OCI-M2 (cell line): ENCODE data around the gene APEH.
"Not testable (repeated sequence)": the region's sequence is repeated elsewhere in the genome, so short reads cannot be mapped to it uniquely, and the experiment has no call there.

Source experiments
- DNase-seq: peaks from one replicate; lab custom pipeline; 2025; ENCODE audit not compliant: unreplicated experiment; lab: John Stamatoyannopoulos, UW

Gene APEH

DNA sequence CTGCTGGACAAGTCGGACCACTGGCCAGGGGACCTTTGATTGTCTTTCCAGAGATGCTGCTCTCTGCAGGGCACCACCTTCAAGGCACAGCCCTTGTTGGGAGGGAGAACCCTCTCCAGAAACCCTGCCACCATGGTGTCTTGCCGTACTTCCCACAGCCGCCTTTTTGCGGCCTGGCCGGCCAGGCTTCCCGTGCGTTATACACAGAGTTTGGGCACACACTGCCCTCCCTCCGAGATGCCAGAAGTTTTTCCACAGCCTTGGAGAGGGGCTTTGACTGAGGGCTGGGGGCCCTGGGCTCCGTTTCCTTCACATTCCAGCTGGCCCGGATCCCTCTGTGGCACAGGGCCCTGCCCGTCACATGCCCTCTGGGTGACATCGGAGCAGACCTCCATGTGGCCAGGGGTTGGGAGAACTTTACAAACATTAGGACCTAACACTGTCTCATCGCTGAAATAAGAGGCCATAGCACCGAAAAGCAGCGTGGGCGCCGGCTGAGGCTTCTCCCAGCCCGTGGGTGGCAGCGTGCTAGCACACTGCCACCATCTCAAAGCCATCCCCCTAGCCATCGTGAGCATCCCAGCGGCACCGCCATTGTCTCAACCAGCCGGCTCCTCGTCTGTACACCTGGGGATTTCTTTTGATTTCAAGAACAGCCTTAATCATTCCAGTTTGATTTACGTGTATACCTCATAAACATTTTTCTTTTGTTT lies 6.3 kb upstream of the APEH start:
- no peak for DNase-seq

- no peak for DNase-seq
These were observed 5.7 kb upstream of the APEH start for GRCh38 chr3:49668414-49668797.

GRCh38 chr3:49668861-49669260 lies 5.3 kb upstream of the APEH start:
- no peak for DNase-seq

- no peak for DNase-seq
These were observed 4.8 kb upstream of the APEH start for GRCh38 chr3:49669352-49669751.

DNA sequence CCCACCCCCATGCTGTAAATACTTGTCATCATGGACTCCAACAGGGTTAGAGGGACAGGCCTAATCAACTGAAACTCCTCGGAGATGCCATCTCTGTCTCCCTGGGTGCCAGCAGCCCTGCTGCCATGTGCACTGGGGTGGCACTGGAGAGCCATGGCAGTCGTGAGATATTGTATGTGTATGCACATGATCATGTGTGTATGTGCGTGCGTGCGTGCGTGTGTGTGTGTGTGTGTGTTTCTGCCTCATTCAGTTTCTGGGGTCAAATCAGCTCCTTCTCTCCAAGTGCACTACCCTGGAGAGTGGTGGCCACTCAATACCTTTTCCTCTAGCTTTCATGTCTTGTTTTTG lies 3.2 kb upstream of the APEH start:
- DNase-seq = no peak

DNA sequence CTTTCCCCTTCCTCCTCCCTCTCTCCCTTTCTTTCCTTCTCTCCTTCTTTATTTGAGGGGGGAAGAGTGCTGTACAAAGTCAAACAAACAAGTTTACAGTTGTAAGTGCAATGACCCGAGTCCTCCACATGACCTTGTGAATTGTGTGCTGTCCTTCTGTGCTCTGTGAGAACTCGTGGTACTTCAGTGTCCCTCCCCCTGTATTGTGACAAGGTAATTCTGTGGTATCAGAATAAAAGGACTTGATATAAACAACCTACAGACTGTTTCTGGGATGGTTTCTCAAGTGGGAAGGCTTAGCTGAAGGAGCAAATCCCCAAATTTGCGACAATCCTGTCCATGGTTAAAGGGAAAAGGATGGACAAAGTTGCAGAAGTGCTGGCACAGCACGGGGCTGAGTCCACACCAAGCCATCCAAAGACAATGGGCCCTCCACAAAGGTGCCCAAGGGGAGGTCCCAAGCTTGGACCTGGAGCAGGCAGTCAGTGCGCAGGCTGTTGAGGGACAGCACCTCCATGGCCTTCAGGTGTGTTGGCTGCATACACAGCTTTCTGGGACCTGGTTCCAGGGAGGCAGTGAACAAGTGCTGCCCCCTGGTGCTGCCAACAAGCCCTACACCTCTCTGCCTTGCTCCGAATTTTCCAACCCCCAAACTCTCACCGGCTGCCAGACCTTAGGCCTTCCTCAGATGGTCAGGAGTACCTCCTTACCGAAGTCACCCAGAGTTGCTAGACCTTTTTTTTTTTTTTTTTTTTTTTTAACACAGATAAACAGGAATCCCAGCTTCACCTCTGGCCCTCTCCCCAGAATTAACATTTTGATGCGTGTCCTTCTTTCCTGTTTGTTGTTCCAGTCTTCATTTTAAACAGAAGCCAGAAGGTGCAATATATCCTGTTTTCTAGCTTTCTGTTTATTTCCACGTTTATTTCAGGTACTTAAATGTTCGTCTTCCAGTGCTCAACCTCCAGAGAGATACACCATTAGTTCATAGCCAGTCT lies 2.6 kb upstream of the APEH start:
- no peak for DNase-seq

- DNase-seq = no peak
These were observed 933 bp upstream of the APEH start for GRCh38 chr3:49673121-49673714.

GRCh38 chr3:49674497-49674983 lies 389 bp downstream of the APEH start:
- DNase-seq = no peak

DNA sequence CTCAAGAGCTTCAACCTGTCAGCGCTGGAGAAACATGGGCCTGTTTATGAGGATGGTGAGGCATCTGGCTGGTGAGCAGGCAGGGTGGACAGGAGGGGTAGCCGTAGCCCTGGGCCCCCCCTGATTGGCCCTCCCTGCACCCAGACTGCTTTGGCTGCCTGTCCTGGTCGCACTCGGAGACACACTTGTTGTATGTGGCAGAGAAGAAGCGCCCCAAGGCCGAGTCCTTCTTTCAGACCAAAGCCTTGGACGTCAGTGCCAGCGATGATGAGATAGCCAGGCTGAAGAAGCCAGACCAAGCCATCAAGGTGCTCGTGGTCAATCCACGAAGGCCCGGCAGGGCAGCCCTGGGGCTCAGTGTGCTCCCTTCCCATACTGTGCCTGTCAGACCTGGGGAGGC lies 1.8 kb downstream of the APEH start:
- DNase-seq = no peak

DNA sequence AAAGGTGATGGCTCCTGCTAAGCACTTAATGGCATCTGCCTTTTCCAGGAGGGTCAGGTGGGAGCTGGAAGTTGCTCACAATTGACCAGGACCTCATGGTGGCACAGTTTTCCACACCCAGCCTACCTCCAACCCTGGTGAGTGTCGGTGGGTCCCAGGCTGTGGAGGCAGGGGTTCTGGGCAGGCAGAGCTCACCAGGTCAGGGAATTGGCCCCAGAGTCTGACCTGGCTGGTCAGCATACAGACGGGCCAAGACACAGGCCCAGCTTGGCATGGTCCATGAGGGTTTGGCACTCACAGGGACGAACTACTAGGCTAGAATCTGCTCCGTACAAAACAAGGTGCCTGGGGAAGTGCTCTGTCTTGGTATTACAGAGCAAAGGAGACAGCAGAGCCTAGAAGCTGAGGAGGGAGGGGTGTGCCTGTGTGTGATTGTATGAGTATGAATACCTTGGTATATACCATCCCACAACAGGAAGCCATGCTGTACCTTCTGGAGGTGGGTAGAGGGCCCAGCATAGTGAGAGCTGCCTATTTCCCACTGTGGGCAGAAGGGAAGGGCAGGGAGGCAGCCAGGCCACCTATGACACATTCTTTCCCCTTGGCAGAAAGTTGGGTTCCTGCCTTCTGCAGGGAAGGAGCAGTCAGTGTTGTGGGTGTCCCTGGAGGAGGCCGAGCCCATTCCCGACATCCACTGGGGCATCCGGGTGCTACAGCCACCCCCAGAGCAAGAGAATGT lies 6.5 kb downstream of the APEH start:
- DNase-seq = no peak

- no peak for DNase-seq
These were observed 7.0 kb downstream of the APEH start for GRCh38 chr3:49681232-49681522.

DNA sequence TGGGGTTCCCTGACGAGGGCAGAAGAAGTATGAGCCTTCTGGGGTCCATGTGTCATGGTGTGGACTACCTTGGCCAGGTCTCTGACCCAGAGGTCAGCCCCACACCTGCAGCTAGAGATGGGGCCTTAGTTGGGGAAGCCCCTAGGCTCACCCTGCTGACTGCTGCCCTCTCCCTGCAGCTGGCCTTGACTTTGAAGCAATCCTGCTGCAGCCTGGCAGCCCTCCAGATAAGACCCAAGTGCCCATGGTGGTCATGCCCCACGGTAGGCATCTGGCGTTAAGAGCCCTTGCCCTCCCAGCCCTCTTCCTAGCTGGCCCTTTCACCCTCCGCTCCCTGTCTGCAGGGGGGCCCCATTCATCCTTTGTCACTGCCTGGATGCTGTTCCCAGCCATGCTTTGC lies 7.4 kb downstream of the APEH start:
- no peak for DNase-seq

DNA sequence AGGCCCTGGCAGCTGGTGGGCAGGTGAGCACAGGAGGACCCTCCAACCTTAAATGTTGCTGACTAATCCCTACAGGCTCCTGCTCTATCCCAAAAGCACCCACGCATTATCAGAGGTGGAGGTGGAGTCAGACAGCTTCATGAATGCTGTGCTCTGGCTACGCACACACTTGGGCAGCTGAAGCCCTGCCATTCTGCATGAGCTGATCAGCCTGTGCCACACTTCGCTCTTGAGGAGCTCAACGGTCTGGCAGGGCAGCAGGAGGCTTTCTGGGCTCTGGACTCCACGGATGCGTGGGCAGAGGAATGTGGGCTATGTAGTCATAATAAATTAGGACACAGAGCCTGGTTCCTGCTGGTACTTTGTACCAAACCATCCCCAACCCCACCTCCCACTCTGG lies 9.0 kb downstream of the APEH start:
- no peak for DNase-seq

- not testable (repeated sequence) for DNase-seq
These were observed 10.3 kb downstream of the APEH start for GRCh38 chr3:49684453-49684852.

DNA sequence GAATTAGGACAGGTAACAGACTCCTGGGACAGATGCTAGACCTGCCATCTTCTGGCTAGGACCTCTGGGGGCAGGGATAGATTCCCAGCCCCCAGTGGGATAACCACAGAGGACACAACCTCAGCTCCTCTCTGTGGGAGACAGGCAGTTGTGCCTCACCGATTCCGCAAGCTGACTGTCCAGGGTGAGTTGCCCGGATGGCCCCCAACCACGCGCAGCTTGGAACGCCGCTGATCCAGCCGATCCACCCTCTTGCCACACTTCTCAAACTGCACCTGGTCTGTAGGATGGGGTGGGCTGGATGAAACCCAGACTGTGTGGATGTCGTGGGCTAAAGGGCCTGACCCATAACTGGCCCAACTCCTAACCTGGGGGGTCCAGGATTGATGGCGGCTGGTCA lies 11.0 kb downstream of the APEH start:
- not testable (repeated sequence) for DNase-seq

DNA sequence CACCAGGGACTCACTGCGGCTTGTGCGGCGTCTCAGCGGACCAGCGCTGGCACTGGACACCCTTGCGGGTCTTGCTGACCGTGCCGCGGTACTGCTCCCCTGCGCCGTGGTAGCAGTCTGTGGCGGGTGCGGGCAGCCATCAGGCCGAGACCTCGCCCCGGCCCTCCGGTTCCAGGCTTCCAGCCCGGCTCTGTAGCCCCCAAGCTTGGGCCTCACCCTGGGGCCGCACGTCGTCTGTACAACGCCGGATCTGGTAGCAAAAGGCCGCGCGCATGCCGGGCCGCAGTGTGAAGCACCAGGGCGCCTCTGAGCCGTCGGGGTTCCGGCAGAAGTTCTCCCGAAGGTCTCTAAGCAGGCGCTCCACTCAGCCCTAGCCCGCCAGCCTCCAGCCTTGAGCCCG lies 11.7 kb downstream of the APEH start:
- DNase-seq = not testable (repeated sequence)

DNA sequence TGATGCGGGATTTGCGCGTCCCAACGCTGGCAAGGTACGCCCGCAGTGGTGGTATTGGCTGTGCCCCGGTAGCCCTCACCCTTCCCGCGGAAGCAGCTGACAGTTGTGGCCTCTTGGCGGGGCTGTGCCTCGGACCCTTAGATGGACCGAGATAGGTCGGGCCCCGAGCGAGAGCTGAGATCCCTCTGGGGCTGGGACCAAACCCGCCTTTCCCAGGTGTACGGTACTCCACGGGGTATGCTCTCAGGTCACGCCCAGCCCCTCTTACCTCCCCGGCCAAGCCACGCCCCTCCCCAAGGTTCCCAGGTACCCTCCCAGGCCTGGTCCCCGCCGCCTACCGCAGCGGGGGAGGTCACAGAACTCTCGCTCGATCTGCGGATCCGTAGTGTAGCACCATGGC lies 12.2 kb downstream of the APEH start:
- not testable (repeated sequence) for DNase-seq

GRCh38 chr3:49686769-49687423 lies 12.7 kb downstream of the APEH start:
- not testable (repeated sequence) for DNase-seq

- DNase-seq = not testable (repeated sequence)
These were observed 13.3 kb downstream of the APEH start for GRCh38 chr3:49687424-49687795.

GRCh38 chr3:49688338-49689045 lies 14.3 kb downstream of the APEH start:
- not testable (repeated sequence) for DNase-seq
